Fibroblast of lung (primary cell): ENCODE measurements around the gene SPX. TPM values are rescaled to one million over a fixed set of nuclear protein-coding genes. Genes with fewer than 3 reads are reported as not detected.

Source experiments
- DNase-seq, 2 donors: peaks; one replicate each; pipeline versions ENCODE4 v3.0.0 to v3.0.0-alpha.2; 2010; ENCODE audit warnings: low read depth in 2 of 2
- H2AFZ ChIP-seq: 2 replicates; pipeline ENCODE4 v1.5.1; 2012; ENCODE audit warnings: low read length, control low read depth, inconsistent platforms
- H3K27ac ChIP-seq: 2 replicates; pipeline ENCODE4 v1.5.1; 2011; ENCODE audit warnings: low read length, control low read depth; ENCODE audit not compliant: insufficient read depth
- H3K27me3 ChIP-seq: 2 replicates; pipeline ENCODE4 v1.5.1; 2011; ENCODE audit warnings: mild to moderate bottlenecking, low read length; ENCODE audit not compliant: control insufficient read depth, insufficient read depth
- H3K36me3 ChIP-seq: 2 replicates; pipeline ENCODE4 v1.5.1; 2011; ENCODE audit warnings: low read length; ENCODE audit not compliant: control insufficient read depth, insufficient read depth
- H3K4me1 ChIP-seq: 2 replicates; pipeline ENCODE4 v1.5.1; 2011; ENCODE audit warnings: low read length; ENCODE audit not compliant: control insufficient read depth, insufficient read depth; ENCODE audit errors: extremely low read depth
- H3K4me2 ChIP-seq: 2 replicates; pipeline ENCODE4 v1.5.1; 2011; ENCODE audit warnings: low read length, control low read depth; ENCODE audit not compliant: insufficient read depth; ENCODE audit errors: extremely low read depth
- H3K4me3 ChIP-seq, 4 experiments: fragments of 200-600 bp in 1 of 4; sonication (generic) in 1 of 4; replicated peaks in 1 of 4; 2 replicates each; pipeline ENCODE4 v1.5.1; 2011 to 2016; ENCODE audit warnings: low read length in 4 of 4, low read depth in 3 of 4, mild to moderate bottlenecking in 3 of 4, control low read depth in 2 of 4, inconsistent platforms in 1 of 4, mixed read lengths in 1 of 4; ENCODE audit not compliant: insufficient read depth in 1 of 4; ENCODE audit errors: control extremely low read depth in 1 of 4
- H3K79me2 ChIP-seq: 2 replicates; pipeline ENCODE4 v1.5.1; 2012; ENCODE audit warnings: mild to moderate bottlenecking, low read length, inconsistent platforms; ENCODE audit not compliant: control insufficient read depth, insufficient read depth
- H3K9ac ChIP-seq: 2 replicates; pipeline ENCODE4 v1.5.1; 2011; ENCODE audit warnings: mild to moderate bottlenecking, low read length, control low read depth; ENCODE audit not compliant: insufficient read depth
- H3K9me3 ChIP-seq: 2 replicates; pipeline ENCODE4 v1.5.1; 2012; ENCODE audit warnings: low read depth, low read length; ENCODE audit not compliant: control insufficient read depth, insufficient read depth
- H4K20me1 ChIP-seq: 2 replicates; pipeline ENCODE4 v1.5.1; 2011; ENCODE audit warnings: low read length; ENCODE audit not compliant: control insufficient read depth, insufficient read depth; ENCODE audit errors: extremely low read depth
- CTCF ChIP-seq, 2 donors: IDR thresholded peaks in 1 of 2; conservative IDR thresholded peaks in 1 of 2; 1 replicate in 1 of 2; 2 replicates in 1 of 2; pipeline ENCODE4 v1.5.1; 2011 to 2012; ENCODE audit warnings: low read length in 2 of 2, control low read depth in 1 of 2, inconsistent platforms in 1 of 2, low read depth in 1 of 2, mild to moderate bottlenecking in 1 of 2
- EZH2 ChIP-seq: IDR thresholded peaks from 2 replicates; pipeline ENCODE4 v1.5.1; 2012; ENCODE audit warnings: low read length, control low read depth, mild to moderate bottlenecking; ENCODE audit errors: missing control alignments
- polyA plus RNA-seq, 2 donors: library from polyadenylated mRNA; depleted of rRNA in 1 of 2; stranded (reverse) in 1 of 2; unstranded in 1 of 2; fragments of >200 nt; gene quantifications; 2 replicates each; pipeline ENCODE4 v1.2.1, GENCODE V29; 2011 to 2012; ENCODE audit warnings: missing spikeins in 1 of 2
- total RNA-seq: library from RNA; depleted of rRNA; stranded (reverse); fragments of >200 nt; gene quantifications from 2 replicates; pipeline ENCODE4 v1.2.1, GENCODE V29; 2014

The SPX gene
- total and polyA plus RNA-seq, 2 donors (not counting 1 experiment from before 2014, with no cell fraction given), result 0.50 to 0.75 TPM

- no peak overlapping the region for H3K4me2 ChIP-seq
- H3K27me3 ChIP-seq, result no peaks in the 10 kb centered on the region
- no peaks in the 10 kb centered on the region for H3K4me1 ChIP-seq
- DNase-seq, result no peak
- H3K4me3 ChIP-seq, result no peak overlapping the region
- no peaks in the 10 kb centered on the region for H3K79me2 ChIP-seq
- H2AFZ ChIP-seq, result no peak overlapping the region
- H3K9me3 ChIP-seq, result no peaks in the 10 kb centered on the region
- no peak overlapping the region for H3K9ac ChIP-seq
- H3K36me3 ChIP-seq, result no peaks in the 10 kb centered on the region
- no peak overlapping the region for H3K27ac ChIP-seq
- no peaks in the 10 kb centered on the region for H4K20me1 ChIP-seq
- no peak for TF ChIP-seq EZH2
- no peak for TF ChIP-seq CTCF (conservative IDR thresholded peaks at IDR 0.05 in 1 of 2, IDR thresholded peaks at IDR 0.05 in 1 of 2; ENCODE audit: low read depth in 1 of 2, low read length in 2 of 2)
These were observed 20.6 kb downstream of the SPX start for GRCh38 chr12:21546716-21547115.

GRCh38 chr12:21547437-21547836, 21.3 kb downstream of the SPX start:
- Histone ChIP-seq H3K27me3 (no peaks in the 10 kb centered on the region), H3K4me1 (no peaks in the 10 kb centered on the region), H3K4me3 (no peak overlapping the region), H3K9me3 (no peaks in the 10 kb centered on the region), H4K20me1 (no peaks in the 10 kb centered on the region), H3K9ac (no peak overlapping the region), H2AFZ (no peak overlapping the region), H3K27ac (no peak overlapping the region), H3K36me3 (no peaks in the 10 kb centered on the region), H3K4me2 (no peak overlapping the region), H3K79me2 (no peaks in the 10 kb centered on the region)
- no peak for DNase-seq
- no peak for TF ChIP-seq EZH2
- TF ChIP-seq CTCF (conservative IDR thresholded peaks at IDR 0.05 in 1 of 2, IDR thresholded peaks at IDR 0.05 in 1 of 2; ENCODE audit: low read depth in 1 of 2, low read length in 2 of 2), result no peak

GRCh38 chr12:21551841-21552465, 25.9 kb downstream of the SPX start:
- Histone ChIP-seq H3K27ac (no peak overlapping the region), H4K20me1 (no peaks in the 10 kb centered on the region), H3K4me3 (no peak overlapping the region), H3K9ac (no peak overlapping the region), H3K79me2 (no peaks in the 10 kb centered on the region), H3K27me3 (no peaks in the 10 kb centered on the region), H3K4me2 (no peak overlapping the region), H3K36me3 (no peaks in the 10 kb centered on the region), H3K9me3 (no peaks in the 10 kb centered on the region), H2AFZ (no peak overlapping the region), H3K4me1 (no peaks in the 10 kb centered on the region)
- TF ChIP-seq EZH2 (no peak), CTCF (conservative IDR thresholded peaks at IDR 0.05 in 1 of 2, IDR thresholded peaks at IDR 0.05 in 1 of 2; ENCODE audit: low read depth in 1 of 2, low read length in 2 of 2) (no peak)
- peak in 1 of 2 donors; percentile 60 for DNase-seq
